Right lobe of liver (tissue), 4 donors: ENCODE results near the gene CEACAM20.

Source experiments
- CTCF ChIP-seq, 4 donors: fragments of 200-600 bp in 3 of 4; fragments of 450-650 bp in 1 of 4; IDR thresholded peaks; one replicate each; pipeline versions ENCODE4 v1.5.1 to v1.8.0; 2016 to 2022; ENCODE audit warnings: antibody characterized with exemption in 4 of 4, mild to moderate bottlenecking in 2 of 4
- POLR2A ChIP-seq: fragments of 450-650 bp; IDR thresholded peaks from one replicate; pipeline ENCODE4 v1.6.1; 2017; ENCODE audit warnings: antibody characterized with exemption, mild to moderate bottlenecking
- donor health status: DM: no; HTN: no; CAD: no.
- donor health status: DM: no; HTN: no; CAD: no.
- donor health status: DM: no; HTN: yes; CAD: no.

GRCh38 chr19:44554641-44555246 is 25.3 kb upstream of the CEACAM20 start:
- TF ChIP-seq CTCF (IDR thresholded peaks at IDR 0.05) (no peak), POLR2A (no peak)
